GM23338 (cell line): Measurements from ENCODE around the gene MAP4K1. TPM values are rescaled to one million over a fixed set of nuclear protein-coding genes. Genes with fewer than 3 reads are reported as not detected.

ENCODE experiments used
- ATAC-seq: fragments of 200-7000 bp; cut with Tn5 transposase; 3 replicates; pipeline ENCODE4 v1.9.1; 2020
- DNase-seq: peaks from one replicate; pipeline ENCODE4 v3.0.0-alpha.2; 2015; ENCODE audit warnings: low spot score
- H2AFZ ChIP-seq: fragments of 200-600 bp; sonication (generic); 2 replicates; pipeline ENCODE4 v1.8.0; 2016; ENCODE audit warnings: antibody characterized with exemption, mild to moderate bottlenecking, moderate library complexity
- H3F3A ChIP-seq: fragments of 200-600 bp; sonication (generic); replicated peaks from 2 replicates; pipeline ENCODE4 v1.8.0; 2017; ENCODE audit warnings: antibody characterized with exemption, mixed run types, low read depth
- H3K27ac ChIP-seq: fragments of 200-600 bp; sonication (generic); 2 replicates; pipeline ENCODE4 v1.6.1; 2016; ENCODE audit warnings: low read depth
- H3K27me3 ChIP-seq: fragments of 200-600 bp; sonication (generic); 2 replicates; pipeline ENCODE4 v1.8.0; 2016; ENCODE audit warnings: mild to moderate bottlenecking, mixed run types, moderate library complexity; ENCODE audit not compliant: insufficient read depth
- H3K36me3 ChIP-seq: fragments of 200-600 bp; sonication (generic); 2 replicates; pipeline ENCODE4 v1.8.0; 2016; ENCODE audit warnings: mild to moderate bottlenecking; ENCODE audit not compliant: insufficient read depth
- H3K4me1 ChIP-seq: fragments of 200-600 bp; sonication (generic); 2 replicates; pipeline ENCODE4 v1.8.0; 2016; ENCODE audit warnings: mild to moderate bottlenecking, moderate library complexity; ENCODE audit not compliant: insufficient read depth
- H3K4me2 ChIP-seq: fragments of 200-600 bp; sonication (generic); 2 replicates; pipeline ENCODE4 v1.7.1; 2017; ENCODE audit warnings: mixed run types
- H3K4me3 ChIP-seq: fragments of 200-600 bp; sonication (generic); 2 replicates; pipeline ENCODE4 v1.6.1; 2016; ENCODE audit warnings: mixed run types
- H3K79me2 ChIP-seq: fragments of 200-600 bp; sonication (generic); replicated peaks from 2 replicates; pipeline ENCODE4 v1.8.0; 2017; ENCODE audit warnings: mild to moderate bottlenecking; ENCODE audit not compliant: insufficient read depth
- H3K9me2 ChIP-seq: fragments of 200-600 bp; sonication (generic); 2 replicates; pipeline ENCODE4 v1.8.0; 2017; ENCODE audit not compliant: insufficient read depth
- H4K20me1 ChIP-seq: fragments of 200-600 bp; sonication (generic); replicated peaks from 2 replicates; pipeline ENCODE4 v1.8.0; 2017; ENCODE audit warnings: mild to moderate bottlenecking; ENCODE audit not compliant: insufficient read depth
- H3K27ac Mint-ChIP-seq: 2 replicates; pipeline ENCODE4 v1.8.0; 2020; ENCODE audit warnings: inconsistent platforms, mild to moderate bottlenecking, moderate library complexity, mixed read lengths
- H3K27me3 Mint-ChIP-seq: 3 replicates; pipeline ENCODE4 v1.8.0; 2022; ENCODE audit warnings: low read depth, mild to moderate bottlenecking, moderate library complexity, mixed read lengths, inconsistent platforms; ENCODE audit not compliant: insufficient read depth, poor library complexity
- H3K36me3 Mint-ChIP-seq: 3 replicates; pipeline ENCODE4 v1.8.0; 2021; ENCODE audit warnings: low read depth, mild to moderate bottlenecking, inconsistent platforms, moderate library complexity, mixed read lengths
- H3K4me1 Mint-ChIP-seq: 3 replicates; pipeline ENCODE4 v1.8.0; 2020; ENCODE audit warnings: mild to moderate bottlenecking, inconsistent platforms, mixed read lengths
- H3K4me3 Mint-ChIP-seq: 3 replicates; pipeline ENCODE4 v1.8.0; 2021; ENCODE audit warnings: moderate library complexity, mild to moderate bottlenecking, inconsistent platforms, mixed read lengths
- H3K9me3 Mint-ChIP-seq: 3 replicates; pipeline ENCODE4 v1.8.0; 2020; ENCODE audit warnings: moderate library complexity, mild to moderate bottlenecking, inconsistent platforms, mixed read lengths
- CTCF ChIP-seq, 2 experiments: fragments of 200-600 bp in 1 of 2; sonication (generic) in 1 of 2; conservative IDR thresholded peaks; 2 replicates each; pipeline versions ENCODE4 v1.5.1 to v1.6.1; 2016 to 2017; ENCODE audit warnings: antibody characterized with exemption in 2 of 2, low read depth in 2 of 2, mild to moderate bottlenecking in 2 of 2, moderate library complexity in 1 of 2
- ETS1 ChIP-seq: IDR thresholded peaks from 2 replicates; pipeline ENCODE4 v1.6.1; 2016; ENCODE audit warnings: antibody characterized with exemption
- EZH2 ChIP-seq: fragments of 200-600 bp; sonication (generic); IDR thresholded peaks from one replicate; pipeline ENCODE4 v1.8.0; 2017; ENCODE audit warnings: antibody characterized with exemption, mild to moderate bottlenecking, low read depth; ENCODE audit not compliant: unreplicated experiment
- EZH2phosphoT487 ChIP-seq: fragments of 200-600 bp; sonication (generic); IDR thresholded peaks from one replicate; pipeline ENCODE4 v1.8.1; 2018; ENCODE audit warnings: antibody characterized with exemption; ENCODE audit not compliant: unreplicated experiment
- JUNB ChIP-seq: IDR thresholded peaks from one replicate; pipeline ENCODE4 v1.6.1; 2016; ENCODE audit warnings: antibody characterized with exemption; ENCODE audit not compliant: unreplicated experiment
- NANOG ChIP-seq: IDR thresholded peaks from 2 replicates; pipeline ENCODE4 v1.6.1; 2016; ENCODE audit warnings: antibody characterized with exemption, borderline replicate concordance
- REST ChIP-seq: IDR thresholded peaks from one replicate; pipeline ENCODE4 v1.6.1; 2018; ENCODE audit warnings: antibody characterized with exemption; ENCODE audit not compliant: unreplicated experiment
- STAT1 ChIP-seq: IDR thresholded peaks from one replicate; pipeline ENCODE4 v1.6.1; 2016; ENCODE audit warnings: antibody characterized with exemption; ENCODE audit not compliant: unreplicated experiment
- ZNF114 ChIP-seq: fragments of 250-450 bp; sonication (Bioruptor Pico); IDR thresholded peaks from 2 replicates; pipeline ENCODE4 v1.5.0; 2020; ENCODE audit warnings: mild to moderate bottlenecking, moderate library complexity
- ZNF331 ChIP-seq: fragments of 250-450 bp; sonication (Bioruptor Pico); IDR thresholded peaks from 2 replicates; pipeline ENCODE4 v1.5.0; 2020; ENCODE audit warnings: low read depth, mild to moderate bottlenecking, moderate library complexity
- ZNF462 ChIP-seq: fragments of 250-450 bp; sonication (Bioruptor Pico); IDR thresholded peaks from 2 replicates; pipeline ENCODE4 v1.5.0; 2020; ENCODE audit warnings: mild to moderate bottlenecking, moderate library complexity
- polyA plus RNA-seq: library from polyadenylated mRNA; unstranded; fragments of >200 nt; fragmentation: Nextera tagmentation; extraction: Ambion mirVana; gene quantifications from 2 replicates; pipeline ENCODE4 v1.2.1, GENCODE V29; 2016
- total RNA-seq: library from RNA; depleted of rRNA; stranded (reverse); fragments of >200 nt; shearing (Covaris generic); gene quantifications from 2 replicates; pipeline ENCODE4 v1.2.3, GENCODE V29; 2014

The MAP4K1 gene
- total and polyA plus RNA-seq, 2 experiments from 2014 or later = 7.7 to 44.6 TPM

GRCh38 chr19:38639679-38640078 is 21.9 kb upstream of the MAP4K1 start (continued):
- TF ChIP-seq STAT1 = no peak

- TF ChIP-seq JUNB (no peak), NANOG (no peak), ZNF331 (CRISPR knock-in tag) (no peak), CTCF (conservative IDR thresholded peaks at IDR 0.05; ENCODE audit: low read depth in 2 of 2) (no peak), EZH2phosphoT487 (no peak), ETS1 (no peak), ZNF114 (CRISPR knock-in tag) (no peak), EZH2 (no peak), STAT1 (no peak), ZNF462 (CRISPR knock-in tag) (no peak), REST (no peak)
- ATAC-seq = no peak
Measured at GRCh38 chr19:38638461-38638860, 20.7 kb upstream of the MAP4K1 start.

More at GRCh38 chr19:38638461-38638860, 20.7 kb upstream of the MAP4K1 start:
- Histone ChIP-seq H3K9me2 (no peaks in the 10 kb centered on the region), H3K36me3 (0 out of 2 replicates have a peak, but pooled peaks cover 10% of the 10 kb centered on the region), H3K4me2 (no peak overlapping the region), H3K27ac (no peak overlapping the region), H4K20me1 (no peaks in the 10 kb centered on the region; the same call in 1 of the 2 replicates), H3K4me3 (no peak overlapping the region), H3K4me1 (peaks cover 8% of the 10 kb centered on the region), H3K27me3 (no peaks in the 10 kb centered on the region), H3F3A (peaks cover 9% of the 10 kb centered on the region; the same call in 1 of the 2 replicates), H2AFZ (no peak overlapping the region), H3K79me2 (no peaks in the 10 kb centered on the region)
- Mint-ChIP-seq H3K27ac (no peak overlapping the region), H3K4me1 (peaks cover 12% of the 10 kb centered on the region), H3K36me3 (peaks cover 33% of the 10 kb centered on the region), H3K27me3 (peaks cover 9% of the 10 kb centered on the region), H3K4me3 (no peak overlapping the region), H3K9me3 (no peaks in the 10 kb centered on the region)
- DNase-seq = no peak
